GM20000 (cell line): ENCODE data around the gene RAPGEF2.

Source experiments
- DNase-seq: peaks from one replicate; pipeline ENCODE4 v3.0.0; 2012; ENCODE audit warnings: low spot score
- CTCF ChIP-seq: IDR thresholded peaks from 2 replicates; pipeline ENCODE4 v1.5.1; 2012; ENCODE audit warnings: mild to moderate bottlenecking, control low read depth; ENCODE audit errors: extremely low read depth, missing control alignments

Gene RAPGEF2

DNA sequence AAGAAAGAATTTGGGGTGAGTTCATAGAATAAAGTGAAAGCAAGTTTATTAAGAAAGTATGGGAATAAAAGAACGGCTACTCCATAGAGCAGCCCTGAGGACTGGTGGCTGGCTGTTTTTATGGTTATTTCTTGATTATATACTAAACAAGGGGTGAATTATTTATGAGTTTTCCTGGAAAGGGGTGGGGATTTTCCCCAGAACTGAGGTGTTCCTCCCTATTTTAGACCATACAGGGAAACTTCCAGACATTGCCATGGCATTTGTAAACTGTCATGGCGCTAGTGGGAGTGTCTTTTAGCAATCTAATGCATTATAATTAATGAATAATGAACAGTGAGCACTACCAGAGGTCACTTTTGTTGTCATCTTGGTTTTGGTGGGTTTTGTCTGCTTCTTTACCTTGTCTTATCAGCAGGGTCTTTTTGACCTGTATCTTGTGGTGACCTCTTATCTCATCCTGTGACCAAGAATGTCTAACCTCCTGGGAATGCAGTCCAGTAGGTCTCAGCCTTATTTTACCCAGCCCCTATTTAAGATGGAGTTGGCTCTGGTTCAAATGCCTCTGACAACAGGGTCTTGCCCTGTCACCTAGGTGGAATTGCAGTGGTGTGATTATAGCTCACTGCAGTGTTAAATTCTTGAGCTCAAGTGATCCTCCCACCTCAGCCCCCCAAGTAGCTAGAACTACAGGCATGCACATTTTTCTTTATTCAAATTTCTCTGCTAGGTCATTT is 27.1 kb downstream of the RAPGEF2 start:
- no peak for TF ChIP-seq CTCF
- DNase-seq = no peak

- TF ChIP-seq CTCF = no peak
Measured at GRCh38 chr4:159131564-159131963, 28.7 kb downstream of the RAPGEF2 start.

DNA sequence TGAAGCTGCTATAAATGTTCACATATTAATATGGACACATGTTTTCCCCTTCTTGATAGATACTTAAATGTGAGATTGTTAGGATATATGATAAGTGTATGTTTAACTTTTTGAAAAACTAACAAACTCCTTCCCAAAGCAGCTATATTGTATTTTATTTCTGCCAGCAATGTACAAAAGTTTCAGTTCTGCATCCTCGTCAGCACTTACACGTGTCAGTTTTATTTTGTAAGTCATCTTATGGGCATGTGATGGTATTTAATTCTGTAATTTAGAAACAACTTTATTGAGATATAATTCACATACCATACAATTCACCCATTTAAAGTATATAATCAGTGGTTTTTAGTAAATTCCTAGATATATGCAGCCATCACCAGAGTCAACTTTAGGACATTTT is 31.6 kb downstream of the RAPGEF2 start:
- DNase-seq = no peak
- no peak for TF ChIP-seq CTCF

More at GRCh38 chr4:159131564-159131963, 28.7 kb downstream of the RAPGEF2 start:
- DNase-seq = no peak

GRCh38 chr4:159137176-159137575 is 34.3 kb downstream of the RAPGEF2 start:
- DNase-seq = no peak
- no peak for TF ChIP-seq CTCF

- TF ChIP-seq CTCF = no peak
- DNase-seq = no peak
Measured at GRCh38 chr4:159138436-159138835, 35.6 kb downstream of the RAPGEF2 start.

DNA sequence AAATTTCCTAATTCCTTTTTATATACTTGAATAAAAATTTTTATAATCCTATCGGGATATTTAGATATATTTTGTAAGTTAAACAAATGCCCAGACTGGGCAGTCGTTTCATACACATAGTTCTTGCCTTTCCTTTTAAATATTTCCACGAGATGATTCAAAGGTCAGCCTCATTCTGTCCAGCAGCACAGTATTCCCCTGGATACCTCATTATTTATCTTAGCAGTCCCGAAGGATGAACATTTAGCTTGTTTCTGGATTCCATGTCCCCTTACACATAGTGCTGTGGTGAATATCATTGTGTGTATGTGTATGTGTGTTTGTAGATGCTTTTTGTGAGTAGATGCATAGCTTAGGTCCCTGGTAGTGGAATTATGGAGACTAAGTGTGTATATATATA is 38.3 kb downstream of the RAPGEF2 start:
- DNase-seq = no peak
- TF ChIP-seq CTCF = no peak

- no peak for TF ChIP-seq CTCF
- DNase-seq = no peak
Measured at GRCh38 chr4:159142241-159142640, 39.4 kb downstream of the RAPGEF2 start.
